HepG2 (cell line): ENCODE data around the gene PXYLP1. TPM values are rescaled to one million over a fixed set of nuclear protein-coding genes. Genes with fewer than 3 reads are reported as not detected.

Source experiments
- ELF3 ChIP-seq: IDR thresholded peaks from 2 replicates; pipeline ENCODE4 v1.6.1; 2016; ENCODE audit warnings: missing genetic modification reagents, missing compliant biosample characterization
- ERF ChIP-seq: IDR thresholded peaks from 2 replicates; pipeline ENCODE4 v1.6.1; 2018; ENCODE audit warnings: missing biosample characterization, missing genetic modification reagents
- FOXJ3 ChIP-seq: sonication (generic); formaldehyde crosslinking; IDR thresholded peaks from 2 replicates; pipeline ENCODE4 v1.4.0; 2020; ENCODE audit warnings: missing genetic modification reagents, mild to moderate bottlenecking, borderline replicate concordance
- GATAD1 ChIP-seq: IDR thresholded peaks from 2 replicates; pipeline ENCODE4 v1.6.1; 2016; ENCODE audit warnings: missing genetic modification reagents, missing compliant biosample characterization
- HOXA3 ChIP-seq: sonication (generic); formaldehyde crosslinking; IDR thresholded peaks from 2 replicates; pipeline ENCODE4 v1.5.0; 2020; ENCODE audit warnings: missing genetic modification reagents
- MAFK ChIP-seq, 2 experiments: IDR thresholded peaks in 1 of 2; conservative IDR thresholded peaks in 1 of 2; 2 replicates each; pipeline ENCODE4 v1.6.1; 2011; ENCODE audit warnings: improper control_type of control experiment in 2 of 2, low read length in 2 of 2
- MED1 ChIP-seq: sonication (generic); formaldehyde crosslinking; IDR thresholded peaks from 2 replicates; pipeline ENCODE4 v1.4.0; 2020; ENCODE audit warnings: missing genetic modification reagents
- MXD1 ChIP-seq: sonication (generic); formaldehyde crosslinking; IDR thresholded peaks from 2 replicates; pipeline ENCODE4 v1.4.0; 2020; ENCODE audit warnings: mild to moderate bottlenecking, missing genetic modification reagents
- RARG ChIP-seq: sonication (generic); formaldehyde crosslinking; IDR thresholded peaks from 2 replicates; pipeline ENCODE4 v1.4.0; 2020; ENCODE audit warnings: low read depth, mild to moderate bottlenecking, missing genetic modification reagents
- REXO4 ChIP-seq: sonication (generic); formaldehyde crosslinking; IDR thresholded peaks from 2 replicates; pipeline ENCODE4 v1.8.0; 2022; ENCODE audit warnings: missing genetic modification reagents, mild to moderate bottlenecking, borderline replicate concordance
- SKI ChIP-seq: fragments of 450-650 bp; IDR thresholded peaks from one replicate; pipeline ENCODE4 v1.6.1; 2018; ENCODE audit warnings: mild to moderate bottlenecking; ENCODE audit not compliant: partially characterized antibody
- TCF7 ChIP-seq: sonication (generic); IDR thresholded peaks from 2 replicates; pipeline ENCODE4 v1.6.1; 2016; ENCODE audit warnings: antibody characterized with exemption, low read depth
- ZNF232 ChIP-seq: sonication (generic); formaldehyde crosslinking; IDR thresholded peaks from 2 replicates; pipeline ENCODE4 v1.4.0; 2020; ENCODE audit warnings: missing genetic modification reagents, borderline replicate concordance
- ZNF33A ChIP-seq: sonication (generic); formaldehyde crosslinking; IDR thresholded peaks from 2 replicates; pipeline ENCODE4 v1.5.1; 2020; ENCODE audit warnings: missing genetic modification reagents, mild to moderate bottlenecking, moderate library complexity, borderline replicate concordance
- ZNF354B ChIP-seq: sonication (generic); formaldehyde crosslinking; IDR thresholded peaks from 2 replicates; pipeline ENCODE4 v1.8.0; 2022; ENCODE audit warnings: mild to moderate bottlenecking, missing genetic modification reagents
- polyA plus RNA-seq, 8 experiments: library from polyadenylated mRNA; depleted of rRNA in 3 of 8; stranded (reverse) in 7 of 8; unstranded in 1 of 8; fragments of >200 nt; fragmentation: Illumina TruSeq in 4 of 8; extraction: Trizol in 4 of 8; gene quantifications; 2 replicates each; pipeline versions ENCODE4 v1.2.1 to v1.2.3, GENCODE V29; 2011 to 2016; ENCODE audit warnings: low read depth in 4 of 8, missing spikeins in 1 of 8, mixed read lengths in 1 of 8; ENCODE audit not compliant: insufficient read depth in 1 of 8
- total RNA-seq, 5 experiments: library from RNA; depleted of rRNA; stranded (reverse); fragments of >200 nt; fragmentation: Illumina TruSeq; extraction: Trizol; gene quantifications; 2 replicates each; pipeline ENCODE4 v1.2.3, GENCODE V29; 2016; ENCODE audit warnings: low read depth in 1 of 5
- TF ChIP-seq, protein P1 (sequence below): sonication (generic); formaldehyde crosslinking; IDR thresholded peaks from 2 replicates; pipeline ENCODE4 v1.4.0; 2020; ENCODE audit warnings: missing genetic modification reagents
- TF ChIP-seq, protein P2 (sequence below): sonication (generic); formaldehyde crosslinking; IDR thresholded peaks from 2 replicates; pipeline ENCODE4 v1.5.0; 2020; ENCODE audit warnings: mild to moderate bottlenecking, missing genetic modification reagents
- TF ChIP-seq, protein P3 (sequence below): sonication (generic); formaldehyde crosslinking; IDR thresholded peaks from 2 replicates; pipeline ENCODE4 v1.5.1; 2020; ENCODE audit warnings: mild to moderate bottlenecking, missing genetic modification reagents, moderate library complexity
- TF ChIP-seq, protein P4 (sequence below): sonication (generic); formaldehyde crosslinking; IDR thresholded peaks from 2 replicates; pipeline ENCODE4 v1.4.0; 2020; ENCODE audit warnings: missing genetic modification reagents, borderline replicate concordance

Gene PXYLP1
- total and polyA plus RNA-seq, 2 of the 13 experiments (the other 11 are each of a cell fraction or from before 2014, with no cell fraction given) = 4.9 to 8.1 TPM

- TF ChIP-seq HOXA3 (CRISPR knock-in tag) = peak; percentile 79
- TF ChIP-seq, protein P1, sequence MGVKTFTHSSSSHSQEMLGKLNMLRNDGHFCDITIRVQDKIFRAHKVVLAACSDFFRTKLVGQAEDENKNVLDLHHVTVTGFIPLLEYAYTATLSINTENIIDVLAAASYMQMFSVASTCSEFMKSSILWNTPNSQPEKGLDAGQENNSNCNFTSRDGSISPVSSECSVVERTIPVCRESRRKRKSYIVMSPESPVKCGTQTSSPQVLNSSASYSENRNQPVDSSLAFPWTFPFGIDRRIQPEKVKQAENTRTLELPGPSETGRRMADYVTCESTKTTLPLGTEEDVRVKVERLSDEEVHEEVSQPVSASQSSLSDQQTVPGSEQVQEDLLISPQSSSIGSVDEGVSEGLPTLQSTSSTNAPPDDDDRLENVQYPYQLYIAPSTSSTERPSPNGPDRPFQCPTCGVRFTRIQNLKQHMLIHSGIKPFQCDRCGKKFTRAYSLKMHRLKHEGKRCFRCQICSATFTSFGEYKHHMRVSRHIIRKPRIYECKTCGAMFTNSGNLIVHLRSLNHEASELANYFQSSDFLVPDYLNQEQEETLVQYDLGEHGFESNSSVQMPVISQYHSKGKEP (CRISPR knock-in tag) = no peak
- TF ChIP-seq ERF (CRISPR knock-in tag) = no peak
- no peak for TF ChIP-seq MAFK (conservative IDR thresholded peaks at IDR 0.05 in 1 of 2, IDR thresholded peaks at IDR 0.05 in 1 of 2; ENCODE audit: low read length in 2 of 2)
- TF ChIP-seq, protein P2, sequence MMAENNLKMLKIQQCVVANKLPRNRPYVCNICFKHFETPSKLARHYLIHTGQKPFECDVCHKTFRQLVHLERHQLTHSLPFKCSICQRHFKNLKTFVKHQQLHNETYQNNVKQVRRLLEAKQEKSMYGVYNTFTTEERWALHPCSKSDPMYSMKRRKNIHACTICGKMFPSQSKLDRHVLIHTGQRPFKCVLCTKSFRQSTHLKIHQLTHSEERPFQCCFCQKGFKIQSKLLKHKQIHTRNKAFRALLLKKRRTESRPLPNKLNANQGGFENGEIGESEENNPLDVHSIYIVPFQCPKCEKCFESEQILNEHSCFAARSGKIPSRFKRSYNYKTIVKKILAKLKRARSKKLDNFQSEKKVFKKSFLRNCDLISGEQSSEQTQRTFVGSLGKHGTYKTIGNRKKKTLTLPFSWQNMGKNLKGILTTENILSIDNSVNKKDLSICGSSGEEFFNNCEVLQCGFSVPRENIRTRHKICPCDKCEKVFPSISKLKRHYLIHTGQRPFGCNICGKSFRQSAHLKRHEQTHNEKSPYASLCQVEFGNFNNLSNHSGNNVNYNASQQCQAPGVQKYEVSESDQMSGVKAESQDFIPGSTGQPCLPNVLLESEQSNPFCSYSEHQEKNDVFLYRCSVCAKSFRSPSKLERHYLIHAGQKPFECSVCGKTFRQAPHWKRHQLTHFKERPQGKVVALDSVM (CRISPR knock-in tag) = 0 out of 2 replicates have a peak, but pooled peaks have one; percentile 43
- TF ChIP-seq REXO4 = no peak
- TF ChIP-seq TCF7 = no peak
- no peak for TF ChIP-seq MXD1 (CRISPR knock-in tag)
- TF ChIP-seq RARG (CRISPR knock-in tag) = 0 out of 2 replicates have a peak, but pooled peaks have one; percentile 69
- TF ChIP-seq FOXJ3 (CRISPR knock-in tag) = peak; percentile 79; the same call in 1 of the 2 replicates
- 0 out of 2 replicates have a peak, but pooled peaks have one; percentile 45 for TF ChIP-seq ZNF232 (CRISPR knock-in tag)
- 0 out of 2 replicates have a peak, but pooled peaks have one; percentile 17 for TF ChIP-seq GATAD1
- no peak for TF ChIP-seq ZNF354B (CRISPR knock-in tag)
- 0 out of 2 replicates have a peak, but pooled peaks have one; percentile 33 for TF ChIP-seq ELF3 (CRISPR knock-in tag)
- TF ChIP-seq, protein P3, sequence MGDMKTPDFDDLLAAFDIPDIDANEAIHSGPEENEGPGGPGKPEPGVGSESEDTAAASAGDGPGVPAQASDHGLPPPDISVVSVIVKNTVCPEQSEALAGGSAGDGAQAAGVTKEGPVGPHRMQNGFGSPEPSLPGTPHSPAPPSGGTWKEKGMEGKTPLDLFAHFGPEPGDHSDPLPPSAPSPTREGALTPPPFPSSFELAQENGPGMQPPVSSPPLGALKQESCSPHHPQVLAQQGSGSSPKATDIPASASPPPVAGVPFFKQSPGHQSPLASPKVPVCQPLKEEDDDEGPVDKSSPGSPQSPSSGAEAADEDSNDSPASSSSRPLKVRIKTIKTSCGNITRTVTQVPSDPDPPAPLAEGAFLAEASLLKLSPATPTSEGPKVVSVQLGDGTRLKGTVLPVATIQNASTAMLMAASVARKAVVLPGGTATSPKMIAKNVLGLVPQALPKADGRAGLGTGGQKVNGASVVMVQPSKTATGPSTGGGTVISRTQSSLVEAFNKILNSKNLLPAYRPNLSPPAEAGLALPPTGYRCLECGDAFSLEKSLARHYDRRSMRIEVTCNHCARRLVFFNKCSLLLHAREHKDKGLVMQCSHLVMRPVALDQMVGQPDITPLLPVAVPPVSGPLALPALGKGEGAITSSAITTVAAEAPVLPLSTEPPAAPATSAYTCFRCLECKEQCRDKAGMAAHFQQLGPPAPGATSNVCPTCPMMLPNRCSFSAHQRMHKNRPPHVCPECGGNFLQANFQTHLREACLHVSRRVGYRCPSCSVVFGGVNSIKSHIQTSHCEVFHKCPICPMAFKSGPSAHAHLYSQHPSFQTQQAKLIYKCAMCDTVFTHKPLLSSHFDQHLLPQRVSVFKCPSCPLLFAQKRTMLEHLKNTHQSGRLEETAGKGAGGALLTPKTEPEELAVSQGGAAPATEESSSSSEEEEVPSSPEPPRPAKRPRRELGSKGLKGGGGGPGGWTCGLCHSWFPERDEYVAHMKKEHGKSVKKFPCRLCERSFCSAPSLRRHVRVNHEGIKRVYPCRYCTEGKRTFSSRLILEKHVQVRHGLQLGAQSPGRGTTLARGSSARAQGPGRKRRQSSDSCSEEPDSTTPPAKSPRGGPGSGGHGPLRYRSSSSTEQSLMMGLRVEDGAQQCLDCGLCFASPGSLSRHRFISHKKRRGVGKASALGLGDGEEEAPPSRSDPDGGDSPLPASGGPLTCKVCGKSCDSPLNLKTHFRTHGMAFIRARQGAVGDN (CRISPR knock-in tag) = peak; percentile 64
- TF ChIP-seq SKI = peak; percentile 73
- peak; percentile 48 for TF ChIP-seq MED1 (CRISPR knock-in tag)
- TF ChIP-seq ZNF33A (CRISPR knock-in tag) = no peak
- TF ChIP-seq, protein P4, sequence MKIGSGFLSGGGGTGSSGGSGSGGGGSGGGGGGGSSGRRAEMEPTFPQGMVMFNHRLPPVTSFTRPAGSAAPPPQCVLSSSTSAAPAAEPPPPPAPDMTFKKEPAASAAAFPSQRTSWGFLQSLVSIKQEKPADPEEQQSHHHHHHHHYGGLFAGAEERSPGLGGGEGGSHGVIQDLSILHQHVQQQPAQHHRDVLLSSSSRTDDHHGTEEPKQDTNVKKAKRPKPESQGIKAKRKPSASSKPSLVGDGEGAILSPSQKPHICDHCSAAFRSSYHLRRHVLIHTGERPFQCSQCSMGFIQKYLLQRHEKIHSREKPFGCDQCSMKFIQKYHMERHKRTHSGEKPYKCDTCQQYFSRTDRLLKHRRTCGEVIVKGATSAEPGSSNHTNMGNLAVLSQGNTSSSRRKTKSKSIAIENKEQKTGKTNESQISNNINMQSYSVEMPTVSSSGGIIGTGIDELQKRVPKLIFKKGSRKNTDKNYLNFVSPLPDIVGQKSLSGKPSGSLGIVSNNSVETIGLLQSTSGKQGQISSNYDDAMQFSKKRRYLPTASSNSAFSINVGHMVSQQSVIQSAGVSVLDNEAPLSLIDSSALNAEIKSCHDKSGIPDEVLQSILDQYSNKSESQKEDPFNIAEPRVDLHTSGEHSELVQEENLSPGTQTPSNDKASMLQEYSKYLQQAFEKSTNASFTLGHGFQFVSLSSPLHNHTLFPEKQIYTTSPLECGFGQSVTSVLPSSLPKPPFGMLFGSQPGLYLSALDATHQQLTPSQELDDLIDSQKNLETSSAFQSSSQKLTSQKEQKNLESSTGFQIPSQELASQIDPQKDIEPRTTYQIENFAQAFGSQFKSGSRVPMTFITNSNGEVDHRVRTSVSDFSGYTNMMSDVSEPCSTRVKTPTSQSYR (CRISPR knock-in tag) = no peak
Observed at GRCh38 chr3:141235661-141236171, 4.1 kb downstream of the PXYLP1 start (continued).
